Right atrium auricular region (tissue), 2 donors: ENCODE data around the gene FAT4. TPM values are rescaled to one million over a fixed set of nuclear protein-coding genes. Genes with fewer than 3 reads are reported as not detected.

Source experiments
- DNase-seq: peaks from one replicate; pipeline ENCODE4 v3.0.0-alpha.2; 2019; ENCODE audit warnings: low spot score
- H3K27ac ChIP-seq, 2 donors: fragments of 200-600 bp; sonication (generic); 1 replicate in 1 of 2; 2 replicates in 1 of 2; pipeline ENCODE4 v1.5.1; 2016 to 2019
- H3K27me3 ChIP-seq, 2 donors: fragments of 200-600 bp; sonication (generic); one replicate each; pipeline versions ENCODE4 v1.5.1 to v1.6.0; 2017 to 2019
- H3K36me3 ChIP-seq: fragments of 200-600 bp; sonication (generic); one replicate; pipeline ENCODE4 v1.5.1; 2016
- H3K4me1 ChIP-seq, 2 donors: fragments of 200-600 bp; sonication (generic); one replicate each; pipeline versions ENCODE4 v1.5.1 to v1.6.0; 2017 to 2019
- H3K4me3 ChIP-seq, 2 donors: fragments of 200-600 bp; sonication (generic); 1 replicate in 1 of 2; 2 replicates in 1 of 2; pipeline ENCODE4 v1.5.1; 2017 to 2019; ENCODE audit warnings: mild to moderate bottlenecking in 1 of 2, moderate library complexity in 1 of 2
- H3K9me3 ChIP-seq, 2 donors: fragments of 200-600 bp; sonication (generic); one replicate each; pipeline ENCODE4 v1.5.1; 2019
- CTCF ChIP-seq, 2 donors: fragments of 200-600 bp; sonication (generic); IDR thresholded peaks; one replicate each; pipeline ENCODE4 v1.5.1; 2019; ENCODE audit warnings: antibody characterized with exemption in 2 of 2
- total RNA-seq, 2 donors: library from RNA; depleted of rRNA; stranded (reverse); fragments of >200 nt; gene quantifications; one replicate each; pipeline ENCODE4 v1.1.0, GENCODE V29; 2016

Gene FAT4
- total RNA-seq, 2 donors from 2014 or later, result 13.2 to 15.2 TPM

GRCh38 chr4:125303821-125304220 lies 10.9 kb upstream of the FAT4 start:
- no peak for TF ChIP-seq CTCF (IDR thresholded peaks at IDR 0.05)
- Histone ChIP-seq H3K9me3 (no peaks in the 10 kb centered on the region), H3K4me3 (no peak overlapping the region), H3K27ac (no peak overlapping the region), H3K4me1 (no peaks in the 10 kb centered on the region), H3K27me3 (no peaks in the 10 kb centered on the region), H3K36me3 (no peaks in the 10 kb centered on the region)
- DNase-seq, result no peak

GRCh38 chr4:125306112-125306511 lies 8.6 kb upstream of the FAT4 start:
- H3K9me3 ChIP-seq, result peaks cover 0 to 7% of the 10 kb centered on the region in 2 donors
- no peak for DNase-seq
- H3K36me3 ChIP-seq, result no peaks in the 10 kb centered on the region
- H3K27me3 ChIP-seq, result no peaks in the 10 kb centered on the region
- H3K27ac ChIP-seq, result no peak overlapping the region
- no peak for TF ChIP-seq CTCF (IDR thresholded peaks at IDR 0.05)
- no peak overlapping the region for H3K4me3 ChIP-seq
- H3K4me1 ChIP-seq, result no peaks in the 10 kb centered on the region

- no peak overlapping the region for H3K27ac ChIP-seq
- no peaks in the 10 kb centered on the region for H3K27me3 ChIP-seq
- TF ChIP-seq CTCF (IDR thresholded peaks at IDR 0.05), result no peak
- no peaks in the 10 kb centered on the region for H3K36me3 ChIP-seq
- H3K4me1 ChIP-seq, result no peaks in the 10 kb centered on the region
- H3K9me3 ChIP-seq, result peaks cover 0 to 7% of the 10 kb centered on the region in 2 donors
- H3K4me3 ChIP-seq, result no peak overlapping the region
- DNase-seq, result no peak
Observed at GRCh38 chr4:125306533-125306932, 8.2 kb upstream of the FAT4 start.

- no peak overlapping the region for H3K4me3 ChIP-seq
- H3K4me1 ChIP-seq, result peaks cover 0 to 8% of the 10 kb centered on the region in 2 donors
- no peak for DNase-seq
- H3K36me3 ChIP-seq, result no peaks in the 10 kb centered on the region
- no peak for TF ChIP-seq CTCF (IDR thresholded peaks at IDR 0.05)
- H3K27ac ChIP-seq, result no peak overlapping the region
- H3K27me3 ChIP-seq, result no peaks in the 10 kb centered on the region
- peaks cover 0 to 7% of the 10 kb centered on the region in 2 donors for H3K9me3 ChIP-seq
Observed at GRCh38 chr4:125311503-125311902, 3.3 kb upstream of the FAT4 start.

GRCh38 chr4:125313497-125313896 lies 1.3 kb upstream of the FAT4 start:
- Histone ChIP-seq H3K4me1 (peaks cover 0 to 27% of the 10 kb centered on the region in 2 donors), H3K27ac (no peak overlapping the region), H3K27me3 (no peaks in the 10 kb centered on the region), H3K4me3 (no peak overlapping the region), H3K9me3 (peaks cover 0 to 7% of the 10 kb centered on the region in 2 donors), H3K36me3 (no peaks in the 10 kb centered on the region)
- DNase-seq, result no peak
- TF ChIP-seq CTCF (IDR thresholded peaks at IDR 0.05), result peak; percentile 60 to 86

GRCh38 chr4:125313989-125314667 lies 627 bp upstream of the FAT4 start:
- peaks cover 0 to 33% of the 10 kb centered on the region in 2 donors for H3K4me1 ChIP-seq
- no peak for TF ChIP-seq CTCF (IDR thresholded peaks at IDR 0.05)
- H3K4me3 ChIP-seq, result peak overlapping the region; percentile 76
- H3K36me3 ChIP-seq, result no peaks in the 10 kb centered on the region
- peaks cover 0 to 7% of the 10 kb centered on the region in 2 donors for H3K9me3 ChIP-seq
- peak overlapping the region; percentile 90 to 91 for H3K27ac ChIP-seq
- H3K27me3 ChIP-seq, result no peaks in the 10 kb centered on the region
- DNase-seq, result no peak
